T-helper 2 cell treated with Interferon-gamma antibody and Interleukin-4, amounts not matched to agents 5 μg/mL and 100 μg/mL, for 36 hours (primary cell): Measurements from ENCODE around the gene BRD3.

Source experiments
- DNase-seq: peaks from one replicate; pipeline ENCODE4 v3.0.0; 2021; ENCODE audit warnings: low spot score
- H3K27ac Mint-ChIP-seq: one replicate; pipeline ENCODE4 v1.8.0; 2021; ENCODE audit warnings: mild to moderate bottlenecking, mixed read lengths
- H3K27me3 Mint-ChIP-seq: one replicate; pipeline ENCODE4 v1.8.0; 2021; ENCODE audit warnings: low read depth, mixed read lengths
- H3K36me3 Mint-ChIP-seq: one replicate; pipeline ENCODE4 v1.8.0; 2021; ENCODE audit warnings: low read depth, mixed read lengths
- H3K4me1 Mint-ChIP-seq: one replicate; pipeline ENCODE4 v1.8.0; 2021; ENCODE audit warnings: low read depth, mixed read lengths
- H3K4me3 Mint-ChIP-seq: one replicate; pipeline ENCODE4 v1.8.0; 2022; ENCODE audit warnings: mild to moderate bottlenecking, moderate library complexity, mixed read lengths
- H3K9me3 Mint-ChIP-seq: one replicate; pipeline ENCODE4 v1.8.0; 2021; ENCODE audit warnings: mixed read lengths

BRD3 gene

GRCh38 chr9:134061688-134062371, 6.0 kb downstream of the BRD3 start:
- Mint-ChIP-seq H3K27me3 (no peaks in the 10 kb centered on the region), H3K9me3 (no peaks in the 10 kb centered on the region), H3K4me3 (no peak overlapping the region), H3K4me1 (peaks cover 20% of the 10 kb centered on the region), H3K36me3 (peaks cover 5% of the 10 kb centered on the region), H3K27ac (no peak overlapping the region)
- no peak for DNase-seq

- peaks cover 5% of the 10 kb centered on the region for H3K36me3 Mint-ChIP-seq
- no peak overlapping the region for H3K4me3 Mint-ChIP-seq
- peaks cover 15% of the 10 kb centered on the region for H3K4me1 Mint-ChIP-seq
- H3K27me3 Mint-ChIP-seq = no peaks in the 10 kb centered on the region
- no peak overlapping the region for H3K27ac Mint-ChIP-seq
- no peak for DNase-seq
- no peaks in the 10 kb centered on the region for H3K9me3 Mint-ChIP-seq
Measured at GRCh38 chr9:134061019-134061687, 6.7 kb downstream of the BRD3 start.

- no peaks in the 10 kb centered on the region for H3K9me3 Mint-ChIP-seq
- peak overlapping the region; percentile 12 for H3K4me3 Mint-ChIP-seq
- DNase-seq = no peak
- H3K36me3 Mint-ChIP-seq = peaks cover 2% of the 10 kb centered on the region
- peaks cover 9% of the 10 kb centered on the region for H3K4me1 Mint-ChIP-seq
- no peaks in the 10 kb centered on the region for H3K27me3 Mint-ChIP-seq
- H3K27ac Mint-ChIP-seq = no peak overlapping the region
Measured at GRCh38 chr9:134060546-134060945, 7.3 kb downstream of the BRD3 start.

GRCh38 chr9:134059661-134060395, 8.0 kb downstream of the BRD3 start:
- peak overlapping the region; percentile 26 for H3K27ac Mint-ChIP-seq
- H3K4me3 Mint-ChIP-seq = no peak overlapping the region

GRCh38 chr9:134059188-134059641, 8.6 kb downstream of the BRD3 start:
- DNase-seq = no peak
- peaks cover 2% of the 10 kb centered on the region for H3K36me3 Mint-ChIP-seq
- H3K27me3 Mint-ChIP-seq = no peaks in the 10 kb centered on the region
- H3K4me3 Mint-ChIP-seq = no peak overlapping the region
- no peaks in the 10 kb centered on the region for H3K9me3 Mint-ChIP-seq
- H3K4me1 Mint-ChIP-seq = peaks cover 6% of the 10 kb centered on the region
- H3K27ac Mint-ChIP-seq = no peak overlapping the region

More at GRCh38 chr9:134059661-134060395, 8.0 kb downstream of the BRD3 start:
- DNase-seq = no peak
- no peaks in the 10 kb centered on the region for H3K9me3 Mint-ChIP-seq
- H3K27me3 Mint-ChIP-seq = no peaks in the 10 kb centered on the region
- peaks cover 2% of the 10 kb centered on the region for H3K36me3 Mint-ChIP-seq
- peaks cover 6% of the 10 kb centered on the region for H3K4me1 Mint-ChIP-seq

- DNase-seq = no peak
- Mint-ChIP-seq H3K9me3 (no peaks in the 10 kb centered on the region), H3K4me1 (peaks cover 6% of the 10 kb centered on the region), H3K27ac (no peak overlapping the region), H3K4me3 (no peak overlapping the region), H3K36me3 (peaks cover 2% of the 10 kb centered on the region), H3K27me3 (no peaks in the 10 kb centered on the region)
Measured at GRCh38 chr9:134058716-134059115, 9.1 kb downstream of the BRD3 start.

GRCh38 chr9:134057751-134058701, 9.8 kb downstream of the BRD3 start:
- Mint-ChIP-seq H3K9me3 (no peaks in the 10 kb centered on the region), H3K27me3 (no peaks in the 10 kb centered on the region), H3K4me1 (peaks cover 6% of the 10 kb centered on the region), H3K36me3 (no peaks in the 10 kb centered on the region), H3K4me3 (no peak overlapping the region), H3K27ac (no peak overlapping the region)
- no peak for DNase-seq

- peaks cover 6% of the 10 kb centered on the region for H3K4me1 Mint-ChIP-seq
- H3K36me3 Mint-ChIP-seq = no peaks in the 10 kb centered on the region
- H3K27ac Mint-ChIP-seq = no peak overlapping the region
- no peak for DNase-seq
- no peaks in the 10 kb centered on the region for H3K9me3 Mint-ChIP-seq
- H3K27me3 Mint-ChIP-seq = no peaks in the 10 kb centered on the region
- no peak overlapping the region for H3K4me3 Mint-ChIP-seq
Measured at GRCh38 chr9:134057307-134057657, 10.5 kb downstream of the BRD3 start.

GRCh38 chr9:134056483-134057306, 11.1 kb downstream of the BRD3 start:
- Mint-ChIP-seq H3K4me1 (peaks cover 6% of the 10 kb centered on the region), H3K9me3 (no peaks in the 10 kb centered on the region), H3K27ac (no peak overlapping the region), H3K4me3 (no peak overlapping the region), H3K27me3 (no peaks in the 10 kb centered on the region), H3K36me3 (no peaks in the 10 kb centered on the region)
- DNase-seq = no peak

- no peak overlapping the region for H3K27ac Mint-ChIP-seq
Measured at GRCh38 chr9:134055981-134056461, 11.8 kb downstream of the BRD3 start.

GRCh38 chr9:134054891-134055811, 12.7 kb downstream of the BRD3 start:
- no peaks in the 10 kb centered on the region for H3K9me3 Mint-ChIP-seq
- no peaks in the 10 kb centered on the region for H3K27me3 Mint-ChIP-seq
- peaks cover 2% of the 10 kb centered on the region for H3K4me1 Mint-ChIP-seq
- peaks cover 7% of the 10 kb centered on the region for H3K36me3 Mint-ChIP-seq
- no peak overlapping the region for H3K4me3 Mint-ChIP-seq
- no peak overlapping the region for H3K27ac Mint-ChIP-seq
- no peak for DNase-seq

More at GRCh38 chr9:134055981-134056461, 11.8 kb downstream of the BRD3 start:
- no peak for DNase-seq
- Mint-ChIP-seq H3K9me3 (no peaks in the 10 kb centered on the region), H3K4me1 (peaks cover 6% of the 10 kb centered on the region), H3K27me3 (no peaks in the 10 kb centered on the region), H3K4me3 (no peak overlapping the region), H3K36me3 (peaks cover 6% of the 10 kb centered on the region)
